Epithelial cell of esophagus (primary cell): Measurements from ENCODE around the gene RFXANK.

Experiments used
- DNase-seq: peaks from one replicate; pipeline ENCODE4 v3.0.0; 2010; ENCODE audit warnings: low read depth
- H3K4me3 ChIP-seq: 2 replicates; pipeline ENCODE4 v1.5.1; 2011; ENCODE audit warnings: mild to moderate bottlenecking, low read length, control low read depth
- CTCF ChIP-seq: IDR thresholded peaks from 2 replicates; pipeline ENCODE4 v1.5.1; 2011; ENCODE audit warnings: low read depth, mild to moderate bottlenecking, low read length, control low read depth, inconsistent platforms; ENCODE audit not compliant: insufficient read depth; ENCODE audit errors: missing control alignments

Gene RFXANK

GRCh38 chr19:19201697-19202630 is 9.9 kb downstream of the RFXANK start:
- no peak for DNase-seq
- TF ChIP-seq CTCF, result no peak

GRCh38 chr19:19202707-19203011 is 10.6 kb downstream of the RFXANK start:
- TF ChIP-seq CTCF, result no peak
- DNase-seq, result peak; percentile 18
- peak overlapping the region; percentile 80 for H3K4me3 ChIP-seq

More at GRCh38 chr19:19201697-19202630, 9.9 kb downstream of the RFXANK start:
- peak overlapping the region; percentile 80 for H3K4me3 ChIP-seq

GRCh38 chr19:19203012-19203856 is 11.2 kb downstream of the RFXANK start, which contains the start of gene NR2C2AP:
NR2C2AP (minus strand) TSS chr19:19203414; CDS start chr19:19203060, 354 bp downstream.
- peak; percentile 94 for DNase-seq
- no peak for TF ChIP-seq CTCF
- H3K4me3 ChIP-seq, result peak within 1 kb of the TSS; percentile 80

- no peak overlapping the region for H3K4me3 ChIP-seq
- DNase-seq, result no peak
- no peak for TF ChIP-seq CTCF
Observed at GRCh38 chr19:19204181-19204580, 12.1 kb downstream of the RFXANK start.

- DNase-seq, result no peak
- no peak overlapping the region for H3K4me3 ChIP-seq
- TF ChIP-seq CTCF, result no peak
Observed at GRCh38 chr19:19205416-19206410, 13.7 kb downstream of the RFXANK start.

GRCh38 chr19:19206938-19207337 is 14.9 kb downstream of the RFXANK start:
- no peak for TF ChIP-seq CTCF
- DNase-seq, result no peak
- no peak overlapping the region for H3K4me3 ChIP-seq
